Measurements from ENCODE around the gene HSF5.

DNA sequence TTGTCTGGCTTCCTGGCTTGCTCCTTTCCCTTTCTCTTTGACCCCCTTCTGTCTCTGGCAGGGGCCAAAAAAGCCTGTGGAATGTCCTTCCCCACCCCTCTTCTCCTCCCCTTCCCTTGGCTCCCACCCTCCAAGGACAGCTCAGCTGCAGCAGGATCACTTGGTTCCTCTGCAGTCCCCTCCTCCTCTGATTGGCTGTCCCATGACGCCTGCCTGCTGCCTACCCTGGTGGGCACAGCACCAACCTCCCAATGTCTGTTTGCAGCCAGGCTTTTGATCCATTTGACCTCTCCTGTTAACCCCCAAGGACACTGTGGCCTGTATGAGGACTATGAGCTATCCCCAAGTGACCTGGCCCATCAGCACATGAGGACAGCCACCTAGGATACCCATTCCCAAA is 41.1 kb upstream of the HSF5 start:
- TF ChIP-seq, protein P1, sequence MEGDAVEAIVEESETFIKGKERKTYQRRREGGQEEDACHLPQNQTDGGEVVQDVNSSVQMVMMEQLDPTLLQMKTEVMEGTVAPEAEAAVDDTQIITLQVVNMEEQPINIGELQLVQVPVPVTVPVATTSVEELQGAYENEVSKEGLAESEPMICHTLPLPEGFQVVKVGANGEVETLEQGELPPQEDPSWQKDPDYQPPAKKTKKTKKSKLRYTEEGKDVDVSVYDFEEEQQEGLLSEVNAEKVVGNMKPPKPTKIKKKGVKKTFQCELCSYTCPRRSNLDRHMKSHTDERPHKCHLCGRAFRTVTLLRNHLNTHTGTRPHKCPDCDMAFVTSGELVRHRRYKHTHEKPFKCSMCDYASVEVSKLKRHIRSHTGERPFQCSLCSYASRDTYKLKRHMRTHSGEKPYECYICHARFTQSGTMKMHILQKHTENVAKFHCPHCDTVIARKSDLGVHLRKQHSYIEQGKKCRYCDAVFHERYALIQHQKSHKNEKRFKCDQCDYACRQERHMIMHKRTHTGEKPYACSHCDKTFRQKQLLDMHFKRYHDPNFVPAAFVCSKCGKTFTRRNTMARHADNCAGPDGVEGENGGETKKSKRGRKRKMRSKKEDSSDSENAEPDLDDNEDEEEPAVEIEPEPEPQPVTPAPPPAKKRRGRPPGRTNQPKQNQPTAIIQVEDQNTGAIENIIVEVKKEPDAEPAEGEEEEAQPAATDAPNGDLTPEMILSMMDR (IDR thresholded peaks at IDR 0.05) = no peak
- no peak for TF ChIP-seq EP300 (IDR thresholded peaks at IDR 0.05)
